Measurements from ENCODE around the gene COMP.

DNA sequence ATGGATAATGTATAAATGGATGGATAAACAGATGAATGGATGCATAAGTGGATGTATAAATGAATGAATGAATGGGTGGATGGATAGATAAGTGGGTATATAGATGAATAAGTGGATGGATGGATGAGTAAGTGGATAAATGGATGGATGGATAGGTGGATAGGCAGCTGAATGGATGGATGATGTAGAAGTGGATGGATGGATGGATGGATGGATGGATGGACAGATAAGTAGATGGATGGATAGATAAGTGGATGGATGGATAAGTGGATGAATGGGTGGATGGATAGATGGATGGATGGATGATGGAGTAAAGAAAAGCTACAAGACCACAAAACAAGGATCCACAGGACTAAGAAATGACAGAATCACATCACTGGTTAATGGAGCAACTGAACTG is 9.0 kb upstream of the COMP start:
- TF ChIP-seq CTCF (conservative IDR thresholded peaks at IDR 0.05; ENCODE audit: low read length) = no peak
- TF ChIP-seq EZH2phosphoT487 (IDR thresholded peaks at IDR 0.05; ENCODE audit: borderline replicate concordance) = no peak
